Upper lobe of left lung (tissue), 6 donors: Measurements from ENCODE around the gene JCAD. TPM values are rescaled to one million over a fixed set of nuclear protein-coding genes. Genes with fewer than 3 reads are reported as not detected.

Experiments used
- ATAC-seq, 2 donors: fragments of 200-7000 bp; cut with Tn5 transposase; one replicate each; pipeline ENCODE4 v1.9.1; 2022; ENCODE audit warnings: mild to moderate bottlenecking in 2 of 2, moderate library complexity in 2 of 2; ENCODE audit not compliant: low FRiP score in 2 of 2
- DNase-seq, 2 donors: peaks; one replicate each; pipeline ENCODE4 v3.0.0-alpha.2; 2019 to 2020
- H3K27ac ChIP-seq, 4 donors: fragments of 200-600 bp; sonication (generic); one replicate each; pipeline ENCODE4 v1.5.1; 2016 to 2019
- H3K27me3 ChIP-seq, 4 donors: fragments of 200-600 bp; sonication (generic); one replicate each; pipeline ENCODE4 v1.5.1; 2017 to 2019
- H3K36me3 ChIP-seq, 4 donors: fragments of 200-600 bp; sonication (generic); one replicate each; pipeline ENCODE4 v1.5.1; 2016 to 2019
- H3K4me1 ChIP-seq, 4 donors: fragments of 200-600 bp; sonication (generic); one replicate each; pipeline ENCODE4 v1.5.1; 2018 to 2019
- H3K4me3 ChIP-seq, 4 donors: fragments of 200-600 bp; sonication (generic); one replicate each; pipeline ENCODE4 v1.5.1; 2017 to 2019; ENCODE audit warnings: mild to moderate bottlenecking in 2 of 4, moderate library complexity in 1 of 4
- H3K9me3 ChIP-seq, 4 donors: fragments of 200-600 bp; sonication (generic); one replicate each; pipeline ENCODE4 v1.5.1; 2018 to 2019
- EP300 ChIP-seq, 4 donors: sonication (generic); formaldehyde crosslinking; IDR thresholded peaks; one replicate each; pipeline ENCODE4 v1.5.1; 2017; ENCODE audit warnings: antibody characterized with exemption in 4 of 4, control low read depth in 2 of 4
- POLR2A ChIP-seq, 4 donors: fragments of 450-650 bp; IDR thresholded peaks; one replicate each; pipeline ENCODE4 v1.5.1; 2016 to 2017; ENCODE audit warnings: antibody characterized with exemption in 4 of 4, mild to moderate bottlenecking in 2 of 4
- POLR2AphosphoS5 ChIP-seq, 2 donors: sonication (generic); formaldehyde crosslinking; IDR thresholded peaks; one replicate each; pipeline ENCODE4 v1.5.1; 2017; ENCODE audit warnings: antibody characterized with exemption in 2 of 2
- WGBS, 2 donors: methylation state at CpG; one replicate each; pipeline ENCODE4 v1.1.5; 2017 to 2018; 5-methylcytosine and 5-hydroxymethylcytosine counted together
- total RNA-seq, 6 donors: library from RNA; depleted of rRNA in 4 of 6; stranded (reverse); fragments of >200 nt in 4 of 6; gene quantifications; one replicate each; pipeline versions ENCODE4 v1.1.0 to v1.2.1, GENCODE V29; 2016 to 2021
- TF ChIP-seq, protein P1 (sequence below), 6 experiments: fragments of 450-650 bp in 4 of 6; fragments of 200-600 bp in 2 of 6; sonication (generic) in 2 of 6; IDR thresholded peaks; one replicate each; pipeline ENCODE4 v1.5.1; 2016 to 2019; ENCODE audit warnings: antibody characterized with exemption in 6 of 6
- donor health status: DM: no; HTN: no; CAD: no; lungs with moderate emphysema.
- donor health status: DM: no; HTN: yes; CAD: no; lungs with severe emphysema.

Gene JCAD
- total RNA-seq, 6 donors from 2014 or later: 16.8 to 83.7 (median 37.6) TPM

DNA sequence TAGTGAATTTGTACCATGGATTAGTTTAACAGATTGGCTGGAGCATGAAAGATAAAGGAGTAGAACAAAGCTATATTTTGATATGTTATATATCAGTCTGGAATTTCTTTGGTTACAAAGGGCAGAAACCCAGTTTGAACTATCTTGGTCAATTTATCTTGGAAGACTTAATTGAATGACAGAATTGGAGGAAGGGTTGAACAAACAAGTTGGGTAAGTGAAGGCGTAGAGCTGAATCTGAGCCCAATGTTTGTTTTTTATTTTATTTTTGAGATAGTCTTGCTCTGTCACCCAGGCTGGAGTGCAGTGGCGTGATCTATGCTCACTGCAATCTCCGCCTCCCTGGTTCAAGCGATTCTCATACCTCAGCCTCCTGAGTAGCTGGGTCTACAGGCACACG, 21.8 kb upstream of the JCAD start:
- TF ChIP-seq POLR2AphosphoS5 (IDR thresholded peaks at IDR 0.05) (no peak), POLR2A (IDR thresholded peaks at IDR 0.05) (no peak), EP300 (IDR thresholded peaks at IDR 0.05) (no peak)
- TF ChIP-seq, protein P1, sequence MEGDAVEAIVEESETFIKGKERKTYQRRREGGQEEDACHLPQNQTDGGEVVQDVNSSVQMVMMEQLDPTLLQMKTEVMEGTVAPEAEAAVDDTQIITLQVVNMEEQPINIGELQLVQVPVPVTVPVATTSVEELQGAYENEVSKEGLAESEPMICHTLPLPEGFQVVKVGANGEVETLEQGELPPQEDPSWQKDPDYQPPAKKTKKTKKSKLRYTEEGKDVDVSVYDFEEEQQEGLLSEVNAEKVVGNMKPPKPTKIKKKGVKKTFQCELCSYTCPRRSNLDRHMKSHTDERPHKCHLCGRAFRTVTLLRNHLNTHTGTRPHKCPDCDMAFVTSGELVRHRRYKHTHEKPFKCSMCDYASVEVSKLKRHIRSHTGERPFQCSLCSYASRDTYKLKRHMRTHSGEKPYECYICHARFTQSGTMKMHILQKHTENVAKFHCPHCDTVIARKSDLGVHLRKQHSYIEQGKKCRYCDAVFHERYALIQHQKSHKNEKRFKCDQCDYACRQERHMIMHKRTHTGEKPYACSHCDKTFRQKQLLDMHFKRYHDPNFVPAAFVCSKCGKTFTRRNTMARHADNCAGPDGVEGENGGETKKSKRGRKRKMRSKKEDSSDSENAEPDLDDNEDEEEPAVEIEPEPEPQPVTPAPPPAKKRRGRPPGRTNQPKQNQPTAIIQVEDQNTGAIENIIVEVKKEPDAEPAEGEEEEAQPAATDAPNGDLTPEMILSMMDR (IDR thresholded peaks at IDR 0.05): no peak
- H3K27me3 ChIP-seq: no peaks in the 10 kb centered on the region
- DNase-seq (no peak), ATAC-seq (no peak)
- no peak overlapping the region for H3K27ac ChIP-seq
- no peaks in the 10 kb centered on the region for H3K9me3 ChIP-seq
- H3K36me3 ChIP-seq: no peaks in the 10 kb centered on the region
- 96% methylated on average over 5 of the region's 5 CpGs for WGBS, 2 donors
- no peak overlapping the region for H3K4me3 ChIP-seq
- H3K4me1 ChIP-seq: no peaks in the 10 kb centered on the region

DNA sequence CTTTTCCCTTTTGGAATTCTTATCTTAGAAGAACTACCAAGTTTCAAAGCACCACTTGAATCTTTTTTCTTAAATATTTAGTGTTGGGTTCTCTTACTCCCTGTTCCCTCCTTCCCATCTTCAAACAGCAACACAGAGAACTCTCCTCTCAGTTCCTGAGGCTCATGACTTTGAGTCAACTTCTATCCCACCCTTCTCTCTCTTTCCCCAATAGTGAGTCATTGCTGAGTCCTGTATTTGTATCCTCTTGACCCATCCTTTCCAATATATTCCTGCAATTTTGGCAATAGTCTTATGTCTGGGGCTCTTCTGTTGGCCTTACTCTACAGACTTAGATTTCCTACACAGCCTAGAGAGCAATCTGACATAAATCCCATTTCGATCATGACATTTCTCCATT, 20.8 kb upstream of the JCAD start:
- DNase-seq (no peak), ATAC-seq (peak in 1 of 2 donors; percentile 19)
- Histone ChIP-seq H3K4me1 (no peaks in the 10 kb centered on the region), H3K36me3 (no peaks in the 10 kb centered on the region), H3K4me3 (no peak overlapping the region), H3K27me3 (no peaks in the 10 kb centered on the region), H3K27ac (no peak overlapping the region), H3K9me3 (no peaks in the 10 kb centered on the region)
- TF ChIP-seq POLR2A (IDR thresholded peaks at IDR 0.05): no peak
- no peak for TF ChIP-seq EP300 (IDR thresholded peaks at IDR 0.05)
- TF ChIP-seq, protein P1 (IDR thresholded peaks at IDR 0.05): no peak
- TF ChIP-seq POLR2AphosphoS5 (IDR thresholded peaks at IDR 0.05): no peak
- WGBS, 2 donors: 89% methylated on average over 1 of the region's 1 CpG

DNA sequence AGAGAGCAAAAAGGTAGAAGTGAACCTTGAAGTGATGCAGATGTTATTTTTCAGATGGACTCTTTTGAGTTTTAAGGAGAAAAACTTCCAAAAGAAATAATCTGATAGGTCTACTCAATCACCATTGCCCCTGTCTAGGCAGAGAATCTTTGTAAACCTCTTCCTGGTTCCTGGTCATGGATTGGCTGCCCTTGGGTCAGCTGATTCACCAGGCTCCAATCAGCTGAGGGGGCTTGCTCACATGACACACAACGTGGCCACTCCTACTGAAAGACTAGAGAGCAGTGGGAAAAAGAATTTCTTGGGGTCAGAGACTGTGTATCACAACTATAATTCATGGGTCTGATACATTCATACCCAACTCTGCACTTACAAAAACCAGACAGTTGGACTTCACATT, 20.0 kb upstream of the JCAD start:
- Histone ChIP-seq H3K36me3 (no peaks in the 10 kb centered on the region), H3K4me1 (no peaks in the 10 kb centered on the region), H3K27me3 (no peaks in the 10 kb centered on the region), H3K4me3 (no peak overlapping the region), H3K9me3 (no peaks in the 10 kb centered on the region), H3K27ac (no peak overlapping the region)
- ATAC-seq (no peak), DNase-seq (no peak)
- 86 to 88% methylated on average over 1 of the region's 1 CpG for WGBS, 2 donors
- no peak for TF ChIP-seq POLR2A (IDR thresholded peaks at IDR 0.05)
- no peak for TF ChIP-seq POLR2AphosphoS5 (IDR thresholded peaks at IDR 0.05)
- TF ChIP-seq, protein P1 (IDR thresholded peaks at IDR 0.05): no peak
- no peak for TF ChIP-seq EP300 (IDR thresholded peaks at IDR 0.05)

DNA sequence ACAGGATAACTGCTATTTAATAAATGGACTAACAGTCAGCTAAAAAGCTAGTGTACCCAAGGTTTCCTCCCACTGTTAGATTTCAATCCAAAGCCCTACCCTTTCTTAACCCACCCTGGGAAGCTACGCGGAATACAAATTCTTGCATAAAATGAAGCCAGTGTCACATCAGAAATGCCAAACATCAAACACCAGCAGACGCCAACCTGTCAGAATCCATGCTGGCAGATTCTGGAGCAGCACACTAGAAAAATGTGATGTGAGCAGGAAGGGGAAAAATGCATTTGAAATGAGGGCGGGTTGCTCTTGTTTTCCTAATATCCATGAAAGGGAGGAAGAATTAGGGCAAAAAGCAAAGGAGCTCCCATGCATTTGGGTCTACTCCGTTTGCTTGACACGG, 16.1 kb upstream of the JCAD start:
- 78 to 88% methylated on average over 6 of the region's 6 CpGs for WGBS, 2 donors
- Histone ChIP-seq H3K9me3 (no peaks in the 10 kb centered on the region), H3K4me3 (no peak overlapping the region), H3K27me3 (no peaks in the 10 kb centered on the region), H3K36me3 (no peaks in the 10 kb centered on the region), H3K4me1 (no peaks in the 10 kb centered on the region), H3K27ac (no peak overlapping the region)
- no peak for DNase-seq
- no peak for TF ChIP-seq POLR2A (IDR thresholded peaks at IDR 0.05)
- TF ChIP-seq POLR2AphosphoS5 (IDR thresholded peaks at IDR 0.05): no peak
- TF ChIP-seq EP300 (IDR thresholded peaks at IDR 0.05): no peak
- TF ChIP-seq, protein P1 (IDR thresholded peaks at IDR 0.05): no peak
- no peak for ATAC-seq

DNA sequence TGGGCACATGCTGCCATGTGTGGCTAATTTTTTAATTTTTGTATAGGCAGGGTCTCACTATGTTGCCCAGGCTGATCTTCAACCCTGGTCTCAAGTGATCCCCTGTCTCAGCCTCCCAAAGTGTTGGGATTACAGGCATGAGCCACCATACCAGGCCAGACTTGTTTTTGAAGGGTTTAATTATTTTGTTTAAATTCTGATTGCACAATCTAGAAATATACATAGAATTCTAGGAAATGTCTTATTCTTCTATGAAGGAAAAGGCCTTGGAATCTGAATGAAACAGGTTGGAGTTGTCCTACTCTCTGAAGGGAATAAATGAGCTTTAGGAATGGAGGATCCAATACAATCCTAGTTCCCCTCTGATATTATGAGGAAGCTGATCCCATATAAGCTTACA, 15.5 kb upstream of the JCAD start:
- TF ChIP-seq EP300 (IDR thresholded peaks at IDR 0.05): no peak
- TF ChIP-seq POLR2AphosphoS5 (IDR thresholded peaks at IDR 0.05): no peak
- TF ChIP-seq, protein P1 (IDR thresholded peaks at IDR 0.05): no peak
- TF ChIP-seq POLR2A (IDR thresholded peaks at IDR 0.05): no peak
- ATAC-seq (no peak), DNase-seq (no peak)
- H3K27ac ChIP-seq: no peak overlapping the region
- H3K9me3 ChIP-seq: no peaks in the 10 kb centered on the region
- H3K27me3 ChIP-seq: no peaks in the 10 kb centered on the region
- no peaks in the 10 kb centered on the region for H3K36me3 ChIP-seq
- no peak overlapping the region for H3K4me3 ChIP-seq
- peaks cover 0 to under 1% (median 0%) of the 10 kb centered on the region in 4 donors for H3K4me1 ChIP-seq
